ENCODE results near the gene GPR32.

DNA sequence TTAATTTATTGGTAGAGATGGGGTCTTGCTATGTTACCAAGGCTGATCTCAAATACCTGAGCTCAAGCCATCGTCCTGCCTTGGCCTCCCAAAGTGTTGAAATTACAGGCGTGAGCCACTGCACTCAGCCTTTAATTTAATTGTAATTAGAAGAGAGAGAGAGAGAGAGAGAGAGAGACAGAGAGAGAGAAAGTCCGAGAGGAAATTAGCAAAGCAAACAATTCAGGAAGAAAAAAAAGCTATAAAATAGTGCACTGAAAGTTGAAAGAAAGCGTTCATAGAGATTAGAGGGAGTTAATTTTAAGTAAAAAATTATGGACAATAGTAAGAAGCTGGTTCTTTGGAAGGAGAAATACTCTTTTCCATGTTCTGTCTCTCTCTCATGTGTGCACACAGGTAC is 7.0 kb downstream of the GPR32 start:
- TF ChIP-seq EZH2 (IDR thresholded peaks at IDR 0.05; ENCODE audit: borderline replicate concordance, insufficient read depth, low read length, poor library complexity, severe bottlenecking) = no peak
- TF ChIP-seq, protein P1, sequence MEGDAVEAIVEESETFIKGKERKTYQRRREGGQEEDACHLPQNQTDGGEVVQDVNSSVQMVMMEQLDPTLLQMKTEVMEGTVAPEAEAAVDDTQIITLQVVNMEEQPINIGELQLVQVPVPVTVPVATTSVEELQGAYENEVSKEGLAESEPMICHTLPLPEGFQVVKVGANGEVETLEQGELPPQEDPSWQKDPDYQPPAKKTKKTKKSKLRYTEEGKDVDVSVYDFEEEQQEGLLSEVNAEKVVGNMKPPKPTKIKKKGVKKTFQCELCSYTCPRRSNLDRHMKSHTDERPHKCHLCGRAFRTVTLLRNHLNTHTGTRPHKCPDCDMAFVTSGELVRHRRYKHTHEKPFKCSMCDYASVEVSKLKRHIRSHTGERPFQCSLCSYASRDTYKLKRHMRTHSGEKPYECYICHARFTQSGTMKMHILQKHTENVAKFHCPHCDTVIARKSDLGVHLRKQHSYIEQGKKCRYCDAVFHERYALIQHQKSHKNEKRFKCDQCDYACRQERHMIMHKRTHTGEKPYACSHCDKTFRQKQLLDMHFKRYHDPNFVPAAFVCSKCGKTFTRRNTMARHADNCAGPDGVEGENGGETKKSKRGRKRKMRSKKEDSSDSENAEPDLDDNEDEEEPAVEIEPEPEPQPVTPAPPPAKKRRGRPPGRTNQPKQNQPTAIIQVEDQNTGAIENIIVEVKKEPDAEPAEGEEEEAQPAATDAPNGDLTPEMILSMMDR (IDR thresholded peaks at IDR 0.05; ENCODE audit: poor library complexity, severe bottlenecking) = no peak
- TF ChIP-seq TAF1 (IDR thresholded peaks at IDR 0.05; ENCODE audit: low read depth) = no peak
- TF ChIP-seq, protein P2, sequence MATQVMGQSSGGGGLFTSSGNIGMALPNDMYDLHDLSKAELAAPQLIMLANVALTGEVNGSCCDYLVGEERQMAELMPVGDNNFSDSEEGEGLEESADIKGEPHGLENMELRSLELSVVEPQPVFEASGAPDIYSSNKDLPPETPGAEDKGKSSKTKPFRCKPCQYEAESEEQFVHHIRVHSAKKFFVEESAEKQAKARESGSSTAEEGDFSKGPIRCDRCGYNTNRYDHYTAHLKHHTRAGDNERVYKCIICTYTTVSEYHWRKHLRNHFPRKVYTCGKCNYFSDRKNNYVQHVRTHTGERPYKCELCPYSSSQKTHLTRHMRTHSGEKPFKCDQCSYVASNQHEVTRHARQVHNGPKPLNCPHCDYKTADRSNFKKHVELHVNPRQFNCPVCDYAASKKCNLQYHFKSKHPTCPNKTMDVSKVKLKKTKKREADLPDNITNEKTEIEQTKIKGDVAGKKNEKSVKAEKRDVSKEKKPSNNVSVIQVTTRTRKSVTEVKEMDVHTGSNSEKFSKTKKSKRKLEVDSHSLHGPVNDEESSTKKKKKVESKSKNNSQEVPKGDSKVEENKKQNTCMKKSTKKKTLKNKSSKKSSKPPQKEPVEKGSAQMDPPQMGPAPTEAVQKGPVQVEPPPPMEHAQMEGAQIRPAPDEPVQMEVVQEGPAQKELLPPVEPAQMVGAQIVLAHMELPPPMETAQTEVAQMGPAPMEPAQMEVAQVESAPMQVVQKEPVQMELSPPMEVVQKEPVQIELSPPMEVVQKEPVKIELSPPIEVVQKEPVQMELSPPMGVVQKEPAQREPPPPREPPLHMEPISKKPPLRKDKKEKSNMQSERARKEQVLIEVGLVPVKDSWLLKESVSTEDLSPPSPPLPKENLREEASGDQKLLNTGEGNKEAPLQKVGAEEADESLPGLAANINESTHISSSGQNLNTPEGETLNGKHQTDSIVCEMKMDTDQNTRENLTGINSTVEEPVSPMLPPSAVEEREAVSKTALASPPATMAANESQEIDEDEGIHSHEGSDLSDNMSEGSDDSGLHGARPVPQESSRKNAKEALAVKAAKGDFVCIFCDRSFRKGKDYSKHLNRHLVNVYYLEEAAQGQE (IDR thresholded peaks at IDR 0.05; ENCODE audit: borderline replicate concordance) = no peak
- no peak for TF ChIP-seq SMC3 (conservative IDR thresholded peaks at IDR 0.05; ENCODE audit: poor library complexity)

Measured in neural cell (in vitro differentiated cells).